GM18511 (cell line): ENCODE results near the gene ADAMTS20.

Experiments
- ATAC-seq: cut with Tn5 transposase; IDR thresholded peaks from one replicate; pipeline ENCODE4 v1.9.1; 2021; ENCODE audit warnings: mild to moderate bottlenecking, moderate library complexity; ENCODE audit not compliant: unreplicated experiment

Gene ADAMTS20

DNA sequence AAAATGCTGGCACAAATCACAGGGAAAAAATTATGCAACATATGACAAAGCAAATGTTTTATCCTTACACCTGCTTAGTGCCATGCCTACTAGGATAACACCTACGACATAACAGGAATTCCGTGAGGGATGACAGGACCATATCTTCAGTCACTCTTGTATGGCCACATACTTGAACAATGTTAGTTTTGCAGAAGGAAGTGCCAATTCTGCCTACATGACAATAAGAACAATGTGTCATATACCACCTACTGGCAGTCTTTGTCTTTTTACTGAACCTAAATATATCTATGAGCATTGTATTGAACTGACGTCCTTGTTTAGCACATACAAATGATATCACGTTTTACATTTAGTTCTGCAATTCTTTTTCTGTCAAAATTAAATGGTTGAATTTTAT is 234.0 kb downstream of the ADAMTS20 start:
- ATAC-seq = no peak

- ATAC-seq = no peak
Observed at GRCh38 chr12:43317156-43317555, 234.8 kb downstream of the ADAMTS20 start.

DNA sequence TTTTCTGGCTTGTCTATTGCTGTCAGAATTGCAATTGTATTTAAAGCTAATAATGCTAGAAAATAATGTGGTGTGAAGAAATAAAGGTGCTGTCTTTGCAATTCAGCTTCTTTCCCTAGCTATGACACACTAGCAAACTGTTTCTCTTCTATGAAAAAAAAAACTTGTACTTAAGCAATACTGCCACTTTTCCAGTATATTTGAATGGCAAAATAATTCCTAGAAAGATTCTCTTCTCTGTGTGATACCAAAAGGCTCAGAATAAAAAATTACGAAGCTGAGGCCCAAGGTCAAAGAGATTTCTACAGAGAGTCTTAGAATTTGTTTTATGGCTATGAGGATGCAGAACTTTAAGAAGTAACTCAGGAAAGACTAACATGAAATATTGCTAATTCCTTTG is 235.5 kb downstream of the ADAMTS20 start:
- no peak for ATAC-seq

GRCh38 chr12:43315961-43316360 is 236.0 kb downstream of the ADAMTS20 start:
- ATAC-seq = no peak

- ATAC-seq = no peak
Observed at GRCh38 chr12:43312991-43313505, 239.0 kb downstream of the ADAMTS20 start.

- no peak for ATAC-seq
Observed at GRCh38 chr12:43310596-43310995, 241.4 kb downstream of the ADAMTS20 start.

DNA sequence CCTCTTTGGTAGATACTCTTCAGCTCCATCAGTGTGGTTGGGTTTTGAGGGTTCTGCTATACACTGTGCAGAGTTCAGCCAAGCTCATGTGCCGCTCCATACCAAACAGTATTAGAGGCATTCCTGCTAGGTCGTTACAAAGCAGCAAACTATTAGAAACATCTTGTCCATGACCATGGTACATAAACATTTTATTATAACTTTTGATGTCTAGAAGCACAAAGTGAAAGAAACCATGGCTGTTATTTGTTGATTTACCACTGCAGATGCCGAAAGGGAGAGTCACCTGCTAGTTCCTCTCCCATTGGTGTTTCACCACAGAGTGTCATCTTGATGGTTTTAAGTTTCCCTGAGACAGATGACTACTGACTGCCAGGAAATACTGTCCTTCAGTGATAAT is 242.0 kb downstream of the ADAMTS20 start:
- no peak for ATAC-seq

DNA sequence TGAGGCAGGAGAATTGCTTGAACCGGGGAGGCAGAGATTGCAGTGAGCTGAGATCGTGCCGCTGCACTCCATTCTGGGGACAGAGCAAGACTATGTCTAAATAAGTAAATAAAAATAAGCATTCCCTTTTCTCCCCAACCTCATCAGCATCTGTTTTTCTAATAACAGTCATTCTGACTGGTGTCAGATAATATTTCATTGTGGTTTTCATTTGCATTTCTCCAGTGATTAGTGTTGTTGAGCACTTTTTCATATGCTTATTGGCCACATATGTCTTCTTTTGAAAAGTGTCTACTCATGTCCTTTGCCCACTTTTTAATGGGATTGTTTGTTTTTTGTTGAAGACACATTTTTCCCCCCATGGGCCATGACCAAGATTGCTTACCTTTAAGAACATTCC is 243.2 kb downstream of the ADAMTS20 start:
- ATAC-seq = no peak

GRCh38 chr12:43307126-43307525 is 244.9 kb downstream of the ADAMTS20 start:
- no peak for ATAC-seq

DNA sequence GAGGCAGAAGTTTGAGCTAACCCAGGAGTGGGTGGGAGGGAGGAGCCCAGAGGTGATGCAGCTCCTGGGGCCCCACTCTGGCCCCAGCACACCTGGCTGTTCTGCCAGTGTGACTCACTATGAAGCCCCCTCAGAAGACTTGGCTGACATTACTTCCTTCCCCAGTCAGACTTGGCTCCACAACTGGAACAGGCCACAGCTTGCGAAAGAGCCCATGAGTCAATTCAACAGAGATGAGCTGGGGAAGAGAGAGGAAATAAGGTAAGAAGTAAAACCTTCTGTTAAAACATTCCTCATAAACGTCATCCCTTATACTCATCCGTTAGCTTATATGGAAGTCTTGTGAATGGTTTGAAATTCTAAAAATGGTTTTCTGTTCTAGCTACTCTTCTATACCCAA is 245.9 kb downstream of the ADAMTS20 start:
- ATAC-seq = no peak

GRCh38 chr12:43305065-43305464 is 246.9 kb downstream of the ADAMTS20 start:
- ATAC-seq = no peak
